Measurements from ENCODE around the gene DUSP16. TPM values are rescaled to one million over a fixed set of nuclear protein-coding genes. Genes with fewer than 3 reads are reported as not detected.

The DUSP16 gene
- total RNA-seq, 1 experiment from 2014 or later = 51.9 TPM

- DNase-seq (ENCODE audit: low spot score) (no peak), ATAC-seq (no peak)
- peaks cover 11% of the 10 kb centered on the region for H3K36me3 Mint-ChIP-seq
- CTCF ChIA-PET = interaction anchor here (0.6 to 2.2 kb wide), 2 partner anchors 70 to 229 kb away, joined by 4 to 6 read pairs; no protein-coding TSS in a partner anchor
- no peaks in the 10 kb centered on the region for H3K27me3 Mint-ChIP-seq (ENCODE audit: low read depth)
- POLR2A ChIA-PET = no interaction called here
- no peak overlapping the region for H3K4me3 Mint-ChIP-seq
- H3K27ac Mint-ChIP-seq = peak overlapping the region; percentile 49; the same call in 1 of the 2 replicates
- H3K4me1 Mint-ChIP-seq = no peaks in the 10 kb centered on the region
- H3K9me3 Mint-ChIP-seq = peaks cover 8% of the 10 kb centered on the region
- TF ChIP-seq E2F5 (CRISPR knock-in tag; IDR thresholded peaks at IDR 0.05) (no peak), JAZF1 (CRISPR knock-in tag; IDR thresholded peaks at IDR 0.05) (no peak), NR1H2 (CRISPR knock-in tag; IDR thresholded peaks at IDR 0.05) (no peak), E2F1 (CRISPR knock-in tag; IDR thresholded peaks at IDR 0.05) (no peak), PREB (CRISPR knock-in tag; IDR thresholded peaks at IDR 0.05; ENCODE audit: borderline replicate concordance) (no peak), ELF4 (CRISPR knock-in tag; IDR thresholded peaks at IDR 0.05; ENCODE audit: low read depth) (no peak), ZNF671 (CRISPR knock-in tag; IDR thresholded peaks at IDR 0.05) (no peak), FOXP4 (CRISPR knock-in tag; IDR thresholded peaks at IDR 0.05) (no peak), NFYB (CRISPR knock-in tag; conservative IDR thresholded peaks at IDR 0.05; ENCODE audit: low read depth) (no peak), HMGXB4 (CRISPR knock-in tag; IDR thresholded peaks at IDR 0.05) (no peak), MAX (CRISPR knock-in tag; IDR thresholded peaks at IDR 0.05) (no peak), ZSCAN18 (CRISPR knock-in tag; IDR thresholded peaks at IDR 0.05) (no peak)
Measured at GRCh38 chr12:12433203-12433731, 129.4 kb downstream of the DUSP16 start.

- no peak for ATAC-seq
- H3K4me3 Mint-ChIP-seq = no peak overlapping the region
Measured at GRCh38 chr12:12432364-12432763, 130.3 kb downstream of the DUSP16 start.

More at GRCh38 chr12:12432364-12432763, 130.3 kb downstream of the DUSP16 start:
- POLR2A ChIA-PET = no interaction called here
- Mint-ChIP-seq H3K4me1 (no peaks in the 10 kb centered on the region), H3K9me3 (peaks cover 7% of the 10 kb centered on the region), H3K27me3 (ENCODE audit: low read depth) (no peaks in the 10 kb centered on the region), H3K27ac (no peak overlapping the region), H3K36me3 (peaks cover 10% of the 10 kb centered on the region)
- TF ChIP-seq MYBL2 (CRISPR knock-in tag; IDR thresholded peaks at IDR 0.05) (no peak), CREB1 (CRISPR knock-in tag; IDR thresholded peaks at IDR 0.05) (no peak), TEAD1 (CRISPR knock-in tag; IDR thresholded peaks at IDR 0.05) (no peak), ZNF138 (CRISPR knock-in tag; conservative IDR thresholded peaks at IDR 0.05) (no peak), SMAD3 (CRISPR knock-in tag; IDR thresholded peaks at IDR 0.05; ENCODE audit: borderline replicate concordance) (no peak), SOX15 (CRISPR knock-in tag; IDR thresholded peaks at IDR 0.05) (no peak), NFATC4 (CRISPR knock-in tag; IDR thresholded peaks at IDR 0.05) (no peak), GTF2I (CRISPR knock-in tag; conservative IDR thresholded peaks at IDR 0.05) (no peak), FOXK1 (CRISPR knock-in tag; IDR thresholded peaks at IDR 0.05) (no peak)
- CTCF ChIA-PET = no interaction called here
- no peak for DNase-seq (ENCODE audit: low spot score)

All from WTC11 (cell line).